Heart left ventricle (tissue), 13 donors: ENCODE results near the gene DEPDC5.

Source experiments
- POLR2A ChIP-seq, 2 donors: fragments of 450-650 bp; IDR thresholded peaks; one replicate each; pipeline ENCODE4 v1.6.1; 2017; ENCODE audit warnings: antibody characterized with exemption in 2 of 2, mild to moderate bottlenecking in 2 of 2, moderate library complexity in 2 of 2
- TF ChIP-seq, protein P1 (sequence below), 12 donors: fragments of 200-600 bp; sonication (generic) in 4 of 12; IDR thresholded peaks; one replicate each; pipeline versions ENCODE4 v1.5.0 to v1.8.0; 2018 to 2022; ENCODE audit warnings: antibody characterized with exemption in 12 of 12, mild to moderate bottlenecking in 5 of 12
- donor health status: ischemic (EF 13 %, LVEDD 7.1; RV severe dilation, severe dysfunction).
- donor health status: DM: no; HTN: yes; CAD: no.
- donor health status: DM: no; HTN: no; CAD: no.
- donor health status: ischemic (EF 25% LVEDD 6.9; RV normal size, moderate dysfunction).
- donor health status: ischemic (EF 25% LVEDD 5.7; RV mildly dilated, moderate dysfunction).
- donor health status: ischemic (EF 35%, LVEDD 5.7; RV mildly dilated, moderate dysfunction).
- donor health status: nonischemic (EF 11% LVEDD 7.7; RV severe dilation, severe dysfunction).
- donor health status: DM: yes; HTN: yes; CAD: no.
- donor health status: PGD.
- donor health status: ischemic (EF 29% LVEDD 5.4; RV normal size, mild dysfunction).
- donor health status: nonischemic (EF 23%, LVEDD 6.1; RV moderate dilation, normal function).

DNA sequence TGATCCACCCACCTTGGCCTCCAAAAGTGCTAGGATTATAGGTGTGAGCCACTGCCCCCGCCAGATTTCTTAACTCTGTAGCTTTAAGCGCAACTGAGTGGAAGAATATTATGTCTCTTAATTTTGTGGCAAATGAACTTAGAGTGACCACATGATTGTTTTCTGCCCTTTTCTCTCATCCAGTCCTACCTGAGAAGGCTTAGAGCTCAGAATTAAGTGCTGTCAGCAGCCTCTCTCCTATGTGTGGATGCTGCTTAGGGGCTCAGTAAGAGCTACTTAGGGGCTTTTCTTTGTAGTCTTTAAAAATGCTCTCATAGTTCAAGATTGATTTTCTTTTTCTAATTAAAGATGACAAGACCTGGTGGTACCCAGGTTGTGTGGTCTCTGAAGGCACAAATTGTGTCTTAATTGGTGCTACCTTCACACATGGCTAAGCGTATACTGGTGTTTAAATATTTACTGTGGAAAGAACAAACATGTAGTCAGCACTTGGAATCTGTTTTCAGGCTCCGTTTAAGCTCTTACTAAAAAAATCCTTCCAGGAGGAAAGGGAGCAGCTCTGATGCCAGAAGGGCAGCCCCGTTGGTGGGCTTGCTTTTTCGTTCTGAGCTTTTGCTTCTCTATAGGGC lies 59.3 kb downstream of the DEPDC5 start:
- TF ChIP-seq, protein P1, sequence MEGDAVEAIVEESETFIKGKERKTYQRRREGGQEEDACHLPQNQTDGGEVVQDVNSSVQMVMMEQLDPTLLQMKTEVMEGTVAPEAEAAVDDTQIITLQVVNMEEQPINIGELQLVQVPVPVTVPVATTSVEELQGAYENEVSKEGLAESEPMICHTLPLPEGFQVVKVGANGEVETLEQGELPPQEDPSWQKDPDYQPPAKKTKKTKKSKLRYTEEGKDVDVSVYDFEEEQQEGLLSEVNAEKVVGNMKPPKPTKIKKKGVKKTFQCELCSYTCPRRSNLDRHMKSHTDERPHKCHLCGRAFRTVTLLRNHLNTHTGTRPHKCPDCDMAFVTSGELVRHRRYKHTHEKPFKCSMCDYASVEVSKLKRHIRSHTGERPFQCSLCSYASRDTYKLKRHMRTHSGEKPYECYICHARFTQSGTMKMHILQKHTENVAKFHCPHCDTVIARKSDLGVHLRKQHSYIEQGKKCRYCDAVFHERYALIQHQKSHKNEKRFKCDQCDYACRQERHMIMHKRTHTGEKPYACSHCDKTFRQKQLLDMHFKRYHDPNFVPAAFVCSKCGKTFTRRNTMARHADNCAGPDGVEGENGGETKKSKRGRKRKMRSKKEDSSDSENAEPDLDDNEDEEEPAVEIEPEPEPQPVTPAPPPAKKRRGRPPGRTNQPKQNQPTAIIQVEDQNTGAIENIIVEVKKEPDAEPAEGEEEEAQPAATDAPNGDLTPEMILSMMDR (IDR thresholded peaks at IDR 0.05) = no peak
- no peak for TF ChIP-seq POLR2A (IDR thresholded peaks at IDR 0.05)
